CD4-positive, alpha-beta T cell treated with Interferon alpha-2 for 1 hour (primary cell): ENCODE measurements around the gene SLC7A14.

Source experiments
- DNase-seq, 2 donors: peaks; one replicate each; pipeline ENCODE4 v3.0.0-alpha.2; 2020 to 2022

The SLC7A14 gene

GRCh38 chr3:170531657-170532335 is 54.1 kb downstream of the SLC7A14 start:
- no peak for DNase-seq

- DNase-seq: no peak
Measured at GRCh38 chr3:170531054-170531453, 54.8 kb downstream of the SLC7A14 start.

- DNase-seq: no peak
Measured at GRCh38 chr3:170529912-170530311, 56.0 kb downstream of the SLC7A14 start.

- no peak for DNase-seq
Measured at GRCh38 chr3:170529346-170529745, 56.5 kb downstream of the SLC7A14 start.

GRCh38 chr3:170528726-170529125 is 57.1 kb downstream of the SLC7A14 start:
- DNase-seq: no peak

- no peak for DNase-seq
Measured at GRCh38 chr3:170524073-170524472, 61.8 kb downstream of the SLC7A14 start.

GRCh38 chr3:170523248-170523647 is 62.6 kb downstream of the SLC7A14 start:
- no peak for DNase-seq

- DNase-seq: no peak
Measured at GRCh38 chr3:170522201-170522600, 63.7 kb downstream of the SLC7A14 start.

- no peak for DNase-seq
Measured at GRCh38 chr3:170520996-170521395, 64.9 kb downstream of the SLC7A14 start.

- no peak for DNase-seq
Measured at GRCh38 chr3:170517242-170517945, 68.5 kb downstream of the SLC7A14 start.

GRCh38 chr3:170513642-170514041 is 72.2 kb downstream of the SLC7A14 start:
- no peak for DNase-seq

GRCh38 chr3:170511371-170511770 is 74.5 kb downstream of the SLC7A14 start:
- no peak for DNase-seq

GRCh38 chr3:170508839-170509238 is 77.0 kb downstream of the SLC7A14 start:
- DNase-seq: no peak

- no peak for DNase-seq
Measured at GRCh38 chr3:170508291-170508690, 77.6 kb downstream of the SLC7A14 start.

GRCh38 chr3:170507063-170507462 is 78.8 kb downstream of the SLC7A14 start:
- DNase-seq: no peak

GRCh38 chr3:170506556-170506955 is 79.3 kb downstream of the SLC7A14 start:
- no peak for DNase-seq

GRCh38 chr3:170502297-170502696 is 83.6 kb downstream of the SLC7A14 start:
- no peak for DNase-seq

- DNase-seq: no peak
Measured at GRCh38 chr3:170500995-170501394, 84.9 kb downstream of the SLC7A14 start.

- DNase-seq: no peak
Measured at GRCh38 chr3:170500462-170500861, 85.4 kb downstream of the SLC7A14 start.

GRCh38 chr3:170499562-170500156 is 86.2 kb downstream of the SLC7A14 start:
- no peak for DNase-seq

GRCh38 chr3:170497207-170498095 is 88.4 kb downstream of the SLC7A14 start:
- DNase-seq: no peak

- no peak for DNase-seq
Measured at GRCh38 chr3:170496868-170497140, 89.1 kb downstream of the SLC7A14 start.
